Suprapubic skin (tissue), 4 donors: Measurements from ENCODE around the gene SAMD13. TPM values are rescaled to one million over a fixed set of nuclear protein-coding genes. Genes with fewer than 3 reads are reported as not detected.

ENCODE experiments used
- DNase-seq, 2 donors: peaks; one replicate each; pipeline ENCODE4 v3.0.0-alpha.2; 2019; ENCODE audit warnings: low spot score in 2 of 2
- H3K27ac ChIP-seq: fragments of 200-600 bp; sonication (generic); one replicate; pipeline ENCODE4 v1.5.1; 2019
- H3K27me3 ChIP-seq: fragments of 200-600 bp; sonication (generic); one replicate; pipeline ENCODE4 v1.5.1; 2019
- H3K36me3 ChIP-seq: fragments of 200-600 bp; sonication (generic); one replicate; pipeline ENCODE4 v1.5.1; 2019
- H3K4me1 ChIP-seq: fragments of 200-600 bp; sonication (generic); one replicate; pipeline ENCODE4 v1.5.1; 2019
- H3K4me3 ChIP-seq: fragments of 200-600 bp; sonication (generic); one replicate; pipeline ENCODE4 v1.5.1; 2019; ENCODE audit warnings: mild to moderate bottlenecking
- H3K9me3 ChIP-seq: fragments of 200-600 bp; sonication (generic); one replicate; pipeline ENCODE4 v1.5.1; 2019
- EP300 ChIP-seq: sonication (generic); formaldehyde crosslinking; IDR thresholded peaks from one replicate; pipeline ENCODE4 v1.6.1; 2017; ENCODE audit warnings: antibody characterized with exemption
- POLR2A ChIP-seq, 2 donors: fragments of 450-650 bp; IDR thresholded peaks; one replicate each; pipeline ENCODE4 v1.6.1; 2017; ENCODE audit warnings: antibody characterized with exemption in 2 of 2, mild to moderate bottlenecking in 2 of 2, moderate library complexity in 2 of 2
- POLR2AphosphoS5 ChIP-seq, 3 donors: sonication (generic); formaldehyde crosslinking; IDR thresholded peaks; one replicate each; pipeline ENCODE4 v1.6.1; 2017; ENCODE audit warnings: antibody characterized with exemption in 3 of 3
- WGBS: methylation state at CpG from one replicate; pipeline ENCODE4 v1.1.5; 2018; 5-methylcytosine and 5-hydroxymethylcytosine counted together
- total RNA-seq, 4 donors: library from RNA; depleted of rRNA; stranded (reverse); fragments of >200 nt; gene quantifications; one replicate each; pipeline ENCODE4 v1.1.0, GENCODE V29; 2016
- TF ChIP-seq, protein P1 (sequence below), 2 donors: fragments of 200-600 bp in 1 of 2; fragments of 450-650 bp in 1 of 2; sonication (generic) in 1 of 2; IDR thresholded peaks; one replicate each; pipeline ENCODE4 v1.5.1; 2016 to 2019; ENCODE audit warnings: antibody characterized with exemption in 2 of 2, mild to moderate bottlenecking in 1 of 2, moderate library complexity in 1 of 2

Gene SAMD13
- total RNA-seq, 4 donors from 2014 or later, result 0.89 to 2.9 (median 1.5) TPM

DNA sequence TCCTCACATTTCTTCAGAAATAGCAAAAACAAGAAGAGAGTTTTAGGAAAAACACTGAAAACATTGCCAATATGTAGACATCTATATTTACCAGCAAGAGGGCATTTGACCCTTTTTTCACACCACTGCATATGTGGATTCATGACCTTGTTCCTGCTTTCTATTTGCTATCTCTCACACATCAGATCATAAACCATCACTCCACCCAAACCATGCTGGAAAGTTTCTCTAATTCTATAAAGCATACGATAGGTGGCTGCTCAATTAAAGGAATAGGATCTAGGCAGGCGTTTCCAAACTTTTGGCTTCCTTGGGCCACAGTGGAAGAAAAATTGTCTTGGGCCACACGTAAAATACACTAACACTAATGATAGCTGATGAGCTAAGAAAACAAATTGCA, 35.6 kb upstream of the SAMD13 start:
- Histone ChIP-seq H3K36me3 (no peaks in the 10 kb centered on the region), H3K9me3 (no peaks in the 10 kb centered on the region), H3K27ac (no peak overlapping the region), H3K27me3 (no peaks in the 10 kb centered on the region), H3K4me1 (peaks cover under 1% of the 10 kb centered on the region), H3K4me3 (no peak overlapping the region)
- TF ChIP-seq EP300, result no peak
- TF ChIP-seq, protein P1, sequence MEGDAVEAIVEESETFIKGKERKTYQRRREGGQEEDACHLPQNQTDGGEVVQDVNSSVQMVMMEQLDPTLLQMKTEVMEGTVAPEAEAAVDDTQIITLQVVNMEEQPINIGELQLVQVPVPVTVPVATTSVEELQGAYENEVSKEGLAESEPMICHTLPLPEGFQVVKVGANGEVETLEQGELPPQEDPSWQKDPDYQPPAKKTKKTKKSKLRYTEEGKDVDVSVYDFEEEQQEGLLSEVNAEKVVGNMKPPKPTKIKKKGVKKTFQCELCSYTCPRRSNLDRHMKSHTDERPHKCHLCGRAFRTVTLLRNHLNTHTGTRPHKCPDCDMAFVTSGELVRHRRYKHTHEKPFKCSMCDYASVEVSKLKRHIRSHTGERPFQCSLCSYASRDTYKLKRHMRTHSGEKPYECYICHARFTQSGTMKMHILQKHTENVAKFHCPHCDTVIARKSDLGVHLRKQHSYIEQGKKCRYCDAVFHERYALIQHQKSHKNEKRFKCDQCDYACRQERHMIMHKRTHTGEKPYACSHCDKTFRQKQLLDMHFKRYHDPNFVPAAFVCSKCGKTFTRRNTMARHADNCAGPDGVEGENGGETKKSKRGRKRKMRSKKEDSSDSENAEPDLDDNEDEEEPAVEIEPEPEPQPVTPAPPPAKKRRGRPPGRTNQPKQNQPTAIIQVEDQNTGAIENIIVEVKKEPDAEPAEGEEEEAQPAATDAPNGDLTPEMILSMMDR (IDR thresholded peaks at IDR 0.05), result no peak
- no peak for TF ChIP-seq POLR2A (IDR thresholded peaks at IDR 0.05)
- no peak for TF ChIP-seq POLR2AphosphoS5 (IDR thresholded peaks at IDR 0.05)
- DNase-seq, result no peak
- WGBS, result 72% methylated on average over 3 of the region's 3 CpGs

DNA sequence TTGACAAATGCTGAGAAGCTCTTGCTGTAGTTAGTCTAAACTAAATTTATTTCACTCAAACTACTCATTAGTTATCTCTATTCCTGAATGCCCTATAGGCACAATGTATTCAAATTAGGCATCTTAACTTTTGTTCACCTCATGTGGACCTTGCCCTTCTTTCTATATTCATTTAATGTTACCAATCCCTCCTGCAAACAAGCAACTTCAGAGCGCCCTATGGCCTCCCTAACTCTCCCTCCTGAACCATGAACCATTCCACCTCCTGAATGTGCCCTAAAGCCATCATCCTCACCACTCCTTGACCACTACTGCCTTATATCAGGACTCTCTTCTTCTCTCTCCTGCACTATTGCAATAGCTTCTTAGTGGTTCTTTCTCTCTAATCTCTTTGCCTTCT, 34.8 kb upstream of the SAMD13 start:
- no peak overlapping the region for H3K4me3 ChIP-seq
- no peak for DNase-seq
- no peaks in the 10 kb centered on the region for H3K9me3 ChIP-seq
- TF ChIP-seq, protein P1 (IDR thresholded peaks at IDR 0.05), result no peak
- no peak for TF ChIP-seq EP300
- no peak for TF ChIP-seq POLR2AphosphoS5 (IDR thresholded peaks at IDR 0.05)
- no peak for TF ChIP-seq POLR2A (IDR thresholded peaks at IDR 0.05)
- 0% methylated on average over 1 of the region's 1 CpG for WGBS
- H3K27me3 ChIP-seq, result no peaks in the 10 kb centered on the region
- no peaks in the 10 kb centered on the region for H3K36me3 ChIP-seq
- peaks cover 9% of the 10 kb centered on the region for H3K4me1 ChIP-seq
- H3K27ac ChIP-seq, result no peak overlapping the region

DNA sequence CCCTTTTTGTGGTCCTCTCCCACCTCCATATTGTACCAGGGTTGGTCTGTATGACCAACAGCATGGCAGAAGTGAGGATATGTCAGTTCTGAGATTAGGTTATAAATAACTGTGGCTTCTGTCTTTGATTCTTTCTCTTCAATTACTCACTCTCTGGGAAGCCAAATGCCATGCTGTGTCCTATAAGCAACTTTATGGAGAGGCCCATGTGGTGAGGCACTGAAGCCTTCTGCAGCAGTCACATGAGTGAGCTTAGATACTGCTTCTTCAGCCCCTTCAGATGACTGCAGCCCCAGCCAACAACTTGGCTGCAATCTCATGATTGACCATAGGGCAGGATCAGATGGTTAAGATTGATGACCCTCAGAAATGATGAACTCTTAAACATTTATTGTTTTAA, 34.0 kb upstream of the SAMD13 start:
- Histone ChIP-seq H3K27me3 (no peaks in the 10 kb centered on the region), H3K4me3 (no peak overlapping the region), H3K36me3 (no peaks in the 10 kb centered on the region), H3K27ac (no peak overlapping the region), H3K9me3 (no peaks in the 10 kb centered on the region), H3K4me1 (peaks cover 15% of the 10 kb centered on the region)
- no peak for DNase-seq
- TF ChIP-seq POLR2AphosphoS5 (IDR thresholded peaks at IDR 0.05) (no peak), POLR2A (IDR thresholded peaks at IDR 0.05) (no peak), EP300 (no peak)
- TF ChIP-seq, protein P1 (IDR thresholded peaks at IDR 0.05), result no peak

GRCh38 chr1:84268346-84268745, 33.2 kb upstream of the SAMD13 start:
- Histone ChIP-seq H3K27ac (no peak overlapping the region), H3K27me3 (no peaks in the 10 kb centered on the region), H3K4me3 (no peak overlapping the region), H3K36me3 (no peaks in the 10 kb centered on the region), H3K9me3 (no peaks in the 10 kb centered on the region), H3K4me1 (peaks cover 15% of the 10 kb centered on the region)
- no peak for DNase-seq
- 65% methylated on average over 1 of the region's 1 CpG for whole genome bisulfite sequencing
- TF ChIP-seq, protein P1 (IDR thresholded peaks at IDR 0.05), result no peak
- TF ChIP-seq POLR2AphosphoS5 (IDR thresholded peaks at IDR 0.05) (no peak), POLR2A (IDR thresholded peaks at IDR 0.05) (no peak), EP300 (no peak)

- Histone ChIP-seq H3K36me3 (no peaks in the 10 kb centered on the region), H3K9me3 (no peaks in the 10 kb centered on the region), H3K4me1 (peaks cover 15% of the 10 kb centered on the region), H3K27ac (no peak overlapping the region), H3K4me3 (no peak overlapping the region), H3K27me3 (no peaks in the 10 kb centered on the region)
- TF ChIP-seq POLR2A (IDR thresholded peaks at IDR 0.05), result no peak
- TF ChIP-seq, protein P1 (IDR thresholded peaks at IDR 0.05), result no peak
- TF ChIP-seq EP300, result no peak
- no peak for TF ChIP-seq POLR2AphosphoS5 (IDR thresholded peaks at IDR 0.05)
- DNase-seq, result no peak
- 50% methylated on average over 2 of the region's 2 CpGs for WGBS
These were observed 32.2 kb upstream of the SAMD13 start for GRCh38 chr1:84269306-84269705.
